SK-N-SH (cell line): Measurements from ENCODE around the gene CCNG2. TPM values are rescaled to one million over a fixed set of nuclear protein-coding genes. Genes with fewer than 3 reads are reported as not detected.

ENCODE experiments used
- CTCF ChIA-PET: fragments of 300-600, 350-600 bp; formaldehyde crosslinking; extraction: SDS; loops from one replicate; lab custom pipeline; 2021; lab: Yijun Ruan, JAX
- POLR2A ChIA-PET: fragments of 350-600 bp; sonication (Branson Sonifier 250); formaldehyde crosslinking; extraction: SDS; loops from one replicate; lab custom pipeline; 2020; ENCODE audit warnings: antibody characterized with exemption, inconsistent platforms; lab: Yijun Ruan, JAX
- DNase-seq: peaks from one replicate; pipeline ENCODE4 v3.0.0; 2012
- H2AFZ ChIP-seq: fragments of 200-600 bp; sonication (generic); 2 replicates; pipeline ENCODE4 v1.8.1; 2016; ENCODE audit warnings: antibody characterized with exemption, mild to moderate bottlenecking, low read depth
- H3F3A ChIP-seq: fragments of 200-600 bp; sonication (generic); replicated peaks from 2 replicates; pipeline ENCODE3; 2016; ENCODE audit warnings: antibody characterized with exemption, mild to moderate bottlenecking; ENCODE audit not compliant: insufficient read depth
- H3K27ac ChIP-seq, 2 experiments: fragments of 200-500 bp in 1 of 2; fragments of 200-600 bp in 1 of 2; sonication (Bioruptor generic) in 1 of 2; sonication (generic), shearing (Covaris generic) in 1 of 2; 2 replicates each; pipeline versions ENCODE4 v1.5.1 to v1.6.1; 2014 to 2016; ENCODE audit warnings: low read depth in 2 of 2, inconsistent platforms in 1 of 2, low read length in 1 of 2, mild to moderate bottlenecking in 1 of 2, mixed read lengths in 1 of 2
- H3K27me3 ChIP-seq: fragments of 200-600 bp; sonication (generic), shearing (Covaris generic); 2 replicates; pipeline ENCODE4 v1.6.1; 2016; ENCODE audit warnings: mixed run types; ENCODE audit not compliant: insufficient read depth
- H3K36me3 ChIP-seq, 2 experiments: fragments of 200-500 bp in 1 of 2; fragments of 200-600 bp in 1 of 2; sonication (Bioruptor generic) in 1 of 2; sonication (generic) in 1 of 2; replicated peaks in 1 of 2; 2 replicates each; pipeline versions ENCODE3 to v1.5.1; 2014 to 2016; ENCODE audit warnings: low read length in 1 of 2, mild to moderate bottlenecking in 1 of 2; ENCODE audit not compliant: insufficient read depth in 2 of 2, control insufficient read depth in 1 of 2
- H3K4me1 ChIP-seq, 2 experiments: fragments of 200-500 bp in 1 of 2; fragments of 200-600 bp in 1 of 2; sonication (Bioruptor generic) in 1 of 2; sonication (generic), shearing (Covaris generic) in 1 of 2; 2 replicates each; pipeline versions ENCODE4 v1.5.1 to v1.6.1; 2014 to 2016; ENCODE audit warnings: low read depth in 1 of 2, low read length in 1 of 2, mixed run types in 1 of 2; ENCODE audit not compliant: insufficient read depth in 2 of 2, control insufficient read depth in 1 of 2
- H3K4me2 ChIP-seq: fragments of 200-600 bp; sonication (generic), shearing (Covaris generic); 2 replicates; pipeline ENCODE4 v1.6.1; 2017; ENCODE audit warnings: mixed run types
- H3K4me3 ChIP-seq, 2 experiments: fragments of 200-500 bp in 1 of 2; fragments of 200-600 bp in 1 of 2; sonication (Bioruptor generic) in 1 of 2; sonication (generic), shearing (Covaris generic) in 1 of 2; 2 replicates each; pipeline versions ENCODE4 v1.5.1 to v1.8.1; 2014 to 2016; ENCODE audit warnings: low read depth in 2 of 2, inconsistent platforms in 1 of 2, low read length in 1 of 2, mild to moderate bottlenecking in 1 of 2, mixed read lengths in 1 of 2, moderate library complexity in 1 of 2
- H3K79me2 ChIP-seq: fragments of 200-600 bp; sonication (generic); 2 replicates; pipeline ENCODE4 v1.8.1; 2017; ENCODE audit warnings: mild to moderate bottlenecking; ENCODE audit not compliant: insufficient read depth
- H3K9ac ChIP-seq: fragments of 200-600 bp; sonication (generic); 2 replicates; pipeline ENCODE4 v1.6.1; 2017; ENCODE audit warnings: mixed run types
- H3K9me2 ChIP-seq: fragments of 200-600 bp; sonication (generic); 2 replicates; pipeline ENCODE4 v1.6.1; 2017; ENCODE audit warnings: mixed run types
- H3K9me3 ChIP-seq: fragments of 200-600 bp; sonication (generic); 2 replicates; pipeline ENCODE4 v1.6.1; 2017; ENCODE audit warnings: mixed run types, mild to moderate bottlenecking, moderate library complexity
- H4K20me1 ChIP-seq: fragments of 200-600 bp; sonication (generic); 2 replicates; pipeline ENCODE4 v1.6.1; 2017; ENCODE audit warnings: mild to moderate bottlenecking, mixed run types; ENCODE audit not compliant: insufficient read depth
- ELF1 ChIP-seq: IDR thresholded peaks from 2 replicates; pipeline ENCODE4 v1.4.0; 2012
- FOXM1 ChIP-seq: IDR thresholded peaks from 2 replicates; pipeline ENCODE4 v1.4.0; 2012; ENCODE audit warnings: low read depth, mild to moderate bottlenecking
- GABPA ChIP-seq: IDR thresholded peaks from 2 replicates; pipeline ENCODE4 v1.4.0; 2012; ENCODE audit warnings: low read depth, mild to moderate bottlenecking
- JUND ChIP-seq: IDR thresholded peaks from 2 replicates; pipeline ENCODE4 v1.4.0; 2012
- MEF2A ChIP-seq: IDR thresholded peaks from 2 replicates; pipeline ENCODE4 v1.4.0; 2012; ENCODE audit warnings: low read depth, borderline replicate concordance
- NFIC ChIP-seq: IDR thresholded peaks from 2 replicates; pipeline ENCODE4 v1.4.0; 2012; ENCODE audit warnings: borderline replicate concordance
- NRF1 ChIP-seq: IDR thresholded peaks from 2 replicates; pipeline ENCODE4 v1.6.1; 2012; ENCODE audit warnings: low read depth, mild to moderate bottlenecking, low read length
- PBX3 ChIP-seq: IDR thresholded peaks from 2 replicates; pipeline ENCODE4; 2012
- POLR2AphosphoS5 ChIP-seq: IDR thresholded peaks from 2 replicates; pipeline ENCODE4 v1.6.1; 2012; ENCODE audit warnings: low read depth, low read length
- RFX5 ChIP-seq: IDR thresholded peaks from 2 replicates; pipeline ENCODE4 v1.6.1; 2012; ENCODE audit warnings: mild to moderate bottlenecking, improper control_type of control experiment, low read length
- RXRA ChIP-seq: IDR thresholded peaks from 2 replicates; pipeline ENCODE4 v1.4.0; 2012; ENCODE audit warnings: low read depth, mild to moderate bottlenecking, borderline replicate concordance
- SMC3 ChIP-seq: IDR thresholded peaks from 2 replicates; pipeline ENCODE4 v1.6.1; 2012; ENCODE audit warnings: low read depth, low read length, improper control_type of control experiment
- TAF1 ChIP-seq: IDR thresholded peaks from 2 replicates; pipeline ENCODE4 v1.6.1; 2012; ENCODE audit warnings: low read depth, mild to moderate bottlenecking, low read length, moderate library complexity, borderline replicate concordance
- TCF12 ChIP-seq: IDR thresholded peaks from 2 replicates; pipeline ENCODE4 v1.4.0; 2012
- TEAD4 ChIP-seq: IDR thresholded peaks from 2 replicates; pipeline ENCODE4 v1.4.0; 2012; ENCODE audit warnings: mild to moderate bottlenecking, borderline replicate concordance; ENCODE audit not compliant: insufficient read depth
- YY1 ChIP-seq: IDR thresholded peaks from 2 replicates; pipeline ENCODE4 v1.4.0; 2012; ENCODE audit warnings: low read depth, mild to moderate bottlenecking
- WGBS: methylation state at CpG from one replicate; pipeline ENCODE4 v1.1.6; 2017; ENCODE audit warnings: low lambda C conversion rate; 5-methylcytosine and 5-hydroxymethylcytosine counted together
- polyA plus RNA-seq, 3 experiments: library from polyadenylated mRNA; depleted of rRNA; stranded (reverse); fragments of >200 nt; gene quantifications; 2 replicates each; pipeline ENCODE4 v1.2.3, GENCODE V29; 2012
- TF ChIP-seq, protein P1 (sequence below): IDR thresholded peaks from 2 replicates; pipeline ENCODE4 v1.4.0; 2012; ENCODE audit warnings: low read depth

Gene CCNG2
- polyA plus RNA-seq, 1 of the 3 experiments (the other 2 are of a cell fraction), result 8.9 TPM

DNA sequence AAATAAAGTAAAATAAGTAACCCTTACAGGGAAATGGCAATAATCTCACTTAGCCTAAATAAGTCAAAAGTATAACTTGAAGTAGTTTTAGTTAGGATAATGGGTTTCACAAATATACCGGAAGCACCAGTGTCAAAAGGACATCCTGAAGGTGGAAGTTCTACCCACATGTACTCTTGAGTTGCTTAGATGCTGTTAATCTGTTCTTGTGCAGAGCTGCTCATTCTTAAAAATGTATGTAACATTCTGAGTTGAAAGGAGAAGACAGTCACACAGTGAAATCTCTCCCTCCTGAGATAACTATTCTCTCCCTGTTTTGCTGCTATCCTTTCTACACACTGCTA, 11.2 kb upstream of the CCNG2 start:
- Histone ChIP-seq H3K79me2 (no peaks in the 10 kb centered on the region), H3K36me3 (no peaks in the 10 kb centered on the region), H3K27me3 (no peaks in the 10 kb centered on the region), H3K9me2 (no peaks in the 10 kb centered on the region), H3K9ac (no peak overlapping the region), H3K4me1 (0 out of 4 replicates have a peak, but pooled peaks cover 0 to 5% of the 10 kb centered on the region in 2 experiments), H3K9me3 (no peaks in the 10 kb centered on the region), H3F3A (peaks cover 4% of the 10 kb centered on the region), H3K4me3 (no peak overlapping the region), H2AFZ (no peak overlapping the region), H3K27ac (no peak overlapping the region), H3K4me2 (peak overlapping the region; percentile 22; the same call in 1 of the 2 replicates), H4K20me1 (no peaks in the 10 kb centered on the region)
- ChIA-PET POLR2A (interaction anchor here (1.2 kb wide), 1 partner anchor 12 kb away, joined by 3 read pairs; no protein-coding TSS in a partner anchor), CTCF (interaction anchor here (1.0 kb wide), 1 partner anchor 50 kb away, joined by 3 read pairs; no protein-coding TSS in a partner anchor)
- DNase-seq, result no peak
- WGBS, result 100% methylated on average over 1 of the region's 1 CpG
- TF ChIP-seq FOXM1 (no peak), PBX3 (no peak), ELF1 (no peak), TAF1 (no peak), SMC3 (no peak), TEAD4 (no peak), NRF1 (no peak), POLR2AphosphoS5 (no peak), NFIC (no peak), GABPA (no peak), TCF12 (no peak), RXRA (no peak), YY1 (no peak), RFX5 (no peak), JUND (no peak), MEF2A (no peak)
- TF ChIP-seq, protein P1, sequence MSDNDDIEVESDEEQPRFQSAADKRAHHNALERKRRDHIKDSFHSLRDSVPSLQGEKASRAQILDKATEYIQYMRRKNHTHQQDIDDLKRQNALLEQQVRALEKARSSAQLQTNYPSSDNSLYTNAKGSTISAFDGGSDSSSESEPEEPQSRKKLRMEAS, result no peak

DNA sequence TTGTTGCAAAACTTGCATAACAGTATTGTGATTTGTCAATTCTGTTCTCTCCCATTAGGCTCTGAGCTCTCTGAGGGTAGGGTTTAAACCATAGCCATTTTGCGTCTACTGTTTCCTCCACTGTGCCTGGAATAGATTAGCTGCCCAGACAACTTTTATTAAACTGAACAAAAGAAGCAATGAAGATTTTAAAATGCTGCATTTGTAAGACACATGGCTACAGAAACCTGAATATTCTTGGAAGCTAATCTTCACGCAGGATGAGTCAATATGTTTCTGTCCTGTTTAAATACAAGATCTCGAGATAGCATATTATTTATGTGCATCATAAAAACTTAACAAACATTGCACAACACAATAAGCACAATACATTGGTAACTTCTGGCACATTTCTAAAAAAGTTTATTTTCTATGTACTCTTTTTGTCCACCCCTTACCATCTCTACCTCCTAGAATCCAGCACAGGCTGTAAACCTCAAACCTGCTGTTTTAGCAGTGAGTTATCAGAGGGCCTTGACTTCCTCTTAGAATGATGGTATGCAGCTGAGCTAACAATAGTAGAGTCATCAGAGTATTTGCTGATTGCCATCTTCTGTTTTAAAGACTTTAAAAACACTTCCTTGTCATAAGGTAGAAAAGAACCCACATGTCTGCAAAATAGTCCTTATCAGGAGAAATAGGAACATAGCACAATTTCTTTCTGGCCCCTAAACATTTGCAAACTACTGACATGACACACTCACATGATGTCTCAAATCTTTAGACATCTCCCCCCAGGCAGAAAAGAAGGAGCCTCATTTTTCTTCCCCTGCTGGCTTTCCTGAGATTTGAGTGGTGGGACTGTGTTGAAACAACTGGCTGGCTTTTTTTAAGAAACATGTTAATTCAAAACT, 10.6 kb upstream of the CCNG2 start:
- H4K20me1 ChIP-seq, result no peaks in the 10 kb centered on the region
- peak overlapping the region; percentile 65 for H2AFZ ChIP-seq
- 0 out of 4 replicates have a peak, but pooled peaks cover 0 to 5% of the 10 kb centered on the region in 2 experiments for H3K4me1 ChIP-seq
- H3F3A ChIP-seq, result peaks cover 4% of the 10 kb centered on the region
- TF ChIP-seq TCF12 (0 out of 2 replicates have a peak, but pooled peaks have one; percentile 3), NFIC (no peak)
- no peak overlapping the region for H3K9ac ChIP-seq
- 56% methylated on average over 3 of the region's 3 CpGs for WGBS
- no peaks in the 10 kb centered on the region for H3K9me3 ChIP-seq
- no peak overlapping the region for H3K4me3 ChIP-seq
- DNase-seq, result no peak
- peak overlapping the region; percentile 22; the same call in 1 of the 2 replicates for H3K4me2 ChIP-seq
- CTCF ChIA-PET, result interaction anchor here (1.0 kb wide), 1 partner anchor 50 kb away, joined by 3 read pairs; no protein-coding TSS in a partner anchor
- no peaks in the 10 kb centered on the region for H3K36me3 ChIP-seq
- H3K27ac ChIP-seq, result no peak overlapping the region; a peak in 1 of 4 replicates
- no peaks in the 10 kb centered on the region for H3K79me2 ChIP-seq
- POLR2A ChIA-PET, result interaction anchor here (1.2 kb wide), 1 partner anchor 12 kb away, joined by 3 read pairs; no protein-coding TSS in a partner anchor
- no peaks in the 10 kb centered on the region for H3K9me2 ChIP-seq
- no peaks in the 10 kb centered on the region for H3K27me3 ChIP-seq
